NCI-H2227 (cell line): ENCODE measurements around the gene MYOZ3.

ENCODE experiments used
- DNase-seq: peaks from one replicate; lab custom pipeline; 2025; ENCODE audit not compliant: unreplicated experiment; lab: John Stamatoyannopoulos, UW

Gene MYOZ3

GRCh38 chr5:150700246-150700593, 39.2 kb downstream of the MYOZ3 start:
- DNase-seq = no peak

GRCh38 chr5:150700594-150701377, 39.7 kb downstream of the MYOZ3 start, which contains the start of gene RBM22:
Gene RBM22 (minus strand): TSS chr5:150701062. CDS start chr5:150700985, 77 bp downstream.
- peak; percentile 91 for DNase-seq

GRCh38 chr5:150703762-150704161, 42.7 kb downstream of the MYOZ3 start:
- no peak for DNase-seq

- no peak for DNase-seq
Observed at GRCh38 chr5:150706776-150707390, 45.8 kb downstream of the MYOZ3 start.

GRCh38 chr5:150710165-150710564, 49.1 kb downstream of the MYOZ3 start:
- DNase-seq = no peak

- DNase-seq = no peak
Observed at GRCh38 chr5:150723845-150724244, 62.8 kb downstream of the MYOZ3 start.
